H9 (cell line): ENCODE data around the gene ZNF600. TPM values are rescaled to one million over a fixed set of nuclear protein-coding genes. Genes with fewer than 3 reads are reported as not detected.
"Not testable (repeated sequence)": the region's sequence is repeated elsewhere in the genome, so short reads cannot be mapped to it uniquely, and the experiment has no call there.

Experiments
- DNase-seq: peaks from one replicate; pipeline ENCODE4 v3.0.0-alpha.2; 2017
- H2AFZ ChIP-seq: one replicate; pipeline ENCODE4 v1.6.1; 2013; ENCODE audit warnings: mild to moderate bottlenecking, low read length, control low read depth, moderate library complexity
- H2AK5ac ChIP-seq: 2 replicates; pipeline ENCODE4 v1.6.1; 2013; ENCODE audit warnings: low read length, control low read depth, mixed read lengths; ENCODE audit not compliant: insufficient read length
- H2BK120ac ChIP-seq: one replicate; pipeline ENCODE4 v1.6.1; 2013; ENCODE audit warnings: low read depth, mild to moderate bottlenecking, low read length, control low read depth, inconsistent platforms; ENCODE audit not compliant: poor library complexity, severe bottlenecking
- H2BK12ac ChIP-seq: 2 replicates; pipeline ENCODE4 v1.6.1; 2013; ENCODE audit warnings: low read length, control low read depth, mixed read lengths, low read depth; ENCODE audit not compliant: insufficient read length
- H2BK15ac ChIP-seq: 2 replicates; pipeline ENCODE4 v1.6.1; 2013; ENCODE audit warnings: low read depth, low read length, control low read depth
- H2BK20ac ChIP-seq: one replicate; pipeline ENCODE4 v1.6.1; 2013; ENCODE audit warnings: low read depth, mild to moderate bottlenecking, low read length, control low read depth, inconsistent platforms; ENCODE audit not compliant: poor library complexity, severe bottlenecking
- H2BK5ac ChIP-seq: 2 replicates; pipeline ENCODE4 v1.6.1; 2013; ENCODE audit warnings: low read length, control low read depth, mixed read lengths; ENCODE audit not compliant: insufficient read length
- H3K14ac ChIP-seq: 2 replicates; pipeline ENCODE4 v1.6.1; 2013; ENCODE audit warnings: low read length, control low read depth; ENCODE audit not compliant: insufficient read depth
- H3K18ac ChIP-seq: 2 replicates; pipeline ENCODE4 v1.6.1; 2013; ENCODE audit warnings: low read depth, mild to moderate bottlenecking, mixed read lengths, low read length, control low read depth; ENCODE audit not compliant: insufficient read length
- H3K23ac ChIP-seq: 2 replicates; pipeline ENCODE4 v1.6.1; 2013; ENCODE audit warnings: low read length, control low read depth, mixed read lengths, low read depth; ENCODE audit not compliant: insufficient read length
- H3K23me2 ChIP-seq: 2 replicates; pipeline ENCODE4 v1.6.1; 2013; ENCODE audit warnings: low read depth, mild to moderate bottlenecking, mixed read lengths, low read length, control low read depth; ENCODE audit not compliant: insufficient read length, poor library complexity, severe bottlenecking
- H3K27ac ChIP-seq: 2 replicates; pipeline ENCODE4 v1.5.1; 2013; ENCODE audit warnings: low read length, control low read depth, mixed read lengths, low read depth; ENCODE audit not compliant: insufficient read length
- H3K27me3 ChIP-seq: 2 replicates; pipeline ENCODE4 v1.6.1; 2013; ENCODE audit warnings: low read length, control low read depth, inconsistent platforms; ENCODE audit not compliant: insufficient read depth
- H3K4ac ChIP-seq: 2 replicates; pipeline ENCODE4 v1.6.1; 2013; ENCODE audit warnings: low read depth, mild to moderate bottlenecking, control low read depth, inconsistent platforms, low read length, moderate library complexity
- H3K4me1 ChIP-seq: 2 replicates; pipeline ENCODE4 v1.6.1; 2013; ENCODE audit warnings: low read length, control low read depth, inconsistent platforms; ENCODE audit not compliant: insufficient read depth
- H3K4me2 ChIP-seq: 2 replicates; pipeline ENCODE4 v1.6.1; 2013; ENCODE audit warnings: low read length, control low read depth, mixed read lengths; ENCODE audit not compliant: insufficient read length, insufficient read depth
- H3K56ac ChIP-seq: 2 replicates; pipeline ENCODE4 v1.6.1; 2013; ENCODE audit warnings: low read depth, mild to moderate bottlenecking, mixed read lengths, low read length, control low read depth; ENCODE audit not compliant: insufficient read length
- H3K79me1 ChIP-seq: 2 replicates; pipeline ENCODE4 v1.6.1; 2013; ENCODE audit warnings: low read depth, mild to moderate bottlenecking, moderate library complexity, low read length, control low read depth, inconsistent platforms; ENCODE audit not compliant: insufficient read depth, poor library complexity, severe bottlenecking
- H3K79me2 ChIP-seq: 2 replicates; pipeline ENCODE4 v1.6.1; 2013; ENCODE audit warnings: low read length, control low read depth, inconsistent platforms; ENCODE audit not compliant: insufficient read depth
- H3K9ac ChIP-seq: 2 replicates; pipeline ENCODE4 v1.6.1; 2013; ENCODE audit warnings: low read length, control low read depth, mixed read lengths; ENCODE audit not compliant: insufficient read length; ENCODE audit errors: extremely low read depth
- H3K9me3 ChIP-seq: one replicate; pipeline ENCODE4 v1.6.1; 2013; ENCODE audit warnings: low read depth, low read length, inconsistent platforms; ENCODE audit not compliant: control insufficient read depth
- H3T11ph ChIP-seq: one replicate; pipeline ENCODE4 v1.6.1; 2013; ENCODE audit warnings: mild to moderate bottlenecking, low read length, control low read depth, inconsistent platforms
- H4K20me1 ChIP-seq: one replicate; pipeline ENCODE4 v1.6.1; 2013; ENCODE audit not compliant: control insufficient read depth, insufficient read length, insufficient read depth
- H4K5ac ChIP-seq: 2 replicates; pipeline ENCODE4 v1.6.1; 2013; ENCODE audit warnings: low read depth, mild to moderate bottlenecking, mixed read lengths, low read length, control low read depth; ENCODE audit not compliant: insufficient read length
- H4K8ac ChIP-seq: replicated peaks from 2 replicates; pipeline ENCODE4 v1.6.1; 2013; ENCODE audit warnings: low read length, control low read depth, mixed read lengths, low read depth; ENCODE audit not compliant: insufficient read length
- H4K91ac ChIP-seq: 2 replicates; pipeline ENCODE4 v1.6.1; 2013; ENCODE audit warnings: low read depth, mild to moderate bottlenecking, moderate library complexity, mixed read lengths, low read length, control low read depth; ENCODE audit not compliant: insufficient read length
- H3K27ac Mint-ChIP-seq, 3 experiments: 2 replicates in 2 of 3; 3 replicates in 1 of 3; pipeline ENCODE4 v1.8.0; 2020 to 2021; ENCODE audit warnings: mixed read lengths in 3 of 3, mild to moderate bottlenecking in 1 of 3, moderate library complexity in 1 of 3
- H3K27me3 Mint-ChIP-seq: 2 replicates; pipeline ENCODE4 v1.8.0; 2021; ENCODE audit warnings: low read depth, mild to moderate bottlenecking, moderate library complexity, mixed read lengths
- H3K36me3 Mint-ChIP-seq, 3 experiments: 2 replicates in 2 of 3; 3 replicates in 1 of 3; pipeline ENCODE4 v1.8.0; 2020 to 2021; ENCODE audit warnings: low read depth in 3 of 3, mixed read lengths in 3 of 3; ENCODE audit not compliant: insufficient read depth in 1 of 3
- H3K4me1 Mint-ChIP-seq, 2 experiments: 2 replicates each; pipeline ENCODE4 v1.8.0; 2020; ENCODE audit warnings: mixed read lengths in 2 of 2
- H3K4me3 Mint-ChIP-seq, 2 experiments: 2 replicates in 1 of 2; 3 replicates in 1 of 2; pipeline ENCODE4 v1.8.0; 2020 to 2021; ENCODE audit warnings: mild to moderate bottlenecking in 2 of 2, mixed read lengths in 2 of 2, moderate library complexity in 1 of 2
- H3K9me3 Mint-ChIP-seq, 2 experiments: 2 replicates in 1 of 2; 3 replicates in 1 of 2; pipeline ENCODE4 v1.8.0; 2020; ENCODE audit warnings: mild to moderate bottlenecking in 2 of 2, mixed read lengths in 2 of 2, moderate library complexity in 1 of 2
- CTCF ChIP-seq: fragments of 200-600 bp; sonication (generic); conservative IDR thresholded peaks from 3 replicates; pipeline ENCODE4 v1.8.0; 2021; ENCODE audit warnings: antibody characterized with exemption, mild to moderate bottlenecking
- WGBS: extraction: QIAGEN DNeasy Blood & Tissue Kit; methylation state at CpG from one replicate; pipeline ENCODE4 v1.1.7; 2013; ENCODE audit warnings: missing lambda C conversion rate, low lambda C conversion rate, mixed read lengths; ENCODE audit not compliant: insufficient read length; ENCODE audit errors: extremely low coverage; 5-methylcytosine and 5-hydroxymethylcytosine counted together
- total RNA-seq: library from RNA; stranded (reverse); gene quantifications from 2 replicates; pipeline ENCODE4 v1.2.1, GENCODE V29; 2021

The ZNF600 gene
- total RNA-seq, 1 experiment from 2014 or later: 9.3 TPM

- H4K91ac ChIP-seq: no peak overlapping the region
- H3K9me3 ChIP-seq: no peaks in the 10 kb centered on the region
- H3K4me2 ChIP-seq: peak overlapping the region; percentile 72
- no peak overlapping the region for H2BK12ac ChIP-seq
- H3K4ac ChIP-seq: no peak overlapping the region
- Mint-ChIP-seq H3K4me1 (peaks cover 2 to 16% of the 10 kb centered on the region in 2 experiments), H3K27ac (no peak overlapping the region), H3K4me3 (peak overlapping the region; percentile 59 to 74), H3K27me3 (peaks cover 6% of the 10 kb centered on the region; the same call in 1 of the 2 replicates), H3K36me3 (no peaks in the 10 kb centered on the region), H3K9me3 (no peaks in the 10 kb centered on the region)
- no peak for DNase-seq
- H3K14ac ChIP-seq: no peak overlapping the region; the same call in 1 of the 2 replicates
- H3K27me3 ChIP-seq: no peaks in the 10 kb centered on the region
- H3K79me2 ChIP-seq: no peaks in the 10 kb centered on the region
- no peak overlapping the region for H2AK5ac ChIP-seq
- no peak overlapping the region for H3K18ac ChIP-seq
- H2BK5ac ChIP-seq: no peak overlapping the region
- no peaks in the 10 kb centered on the region for H3K4me1 ChIP-seq
- H3K23me2 ChIP-seq: peaks cover 3% of the 10 kb centered on the region
- H4K20me1 ChIP-seq: no peaks in the 10 kb centered on the region
- H4K8ac ChIP-seq: no peak overlapping the region
- no peak overlapping the region for H2BK15ac ChIP-seq
- no peak overlapping the region for H3K56ac ChIP-seq
- H3K79me1 ChIP-seq: no peaks in the 10 kb centered on the region
- H3T11ph ChIP-seq: no peak overlapping the region
- H3K27ac ChIP-seq: no peak overlapping the region
- TF ChIP-seq CTCF: peak; percentile 73
- no peak overlapping the region for H3K23ac ChIP-seq
- WGBS: no CpG with 5 or more reads among the region's 8 CpGs
- no peak overlapping the region for H2BK120ac ChIP-seq
- H4K5ac ChIP-seq: no peak overlapping the region
- H2AFZ ChIP-seq: peak overlapping the region; percentile 99
- no peak overlapping the region for H2BK20ac ChIP-seq
- peak overlapping the region; percentile 30 for H3K9ac ChIP-seq
Observed at GRCh38 chr19:52748336-52748950, 38.1 kb downstream of the ZNF600 start.

GRCh38 chr19:52745919-52746318 lies 40.7 kb downstream of the ZNF600 start:
- H3K36me3 Mint-ChIP-seq, H2AFZ ChIP-seq, H4K91ac ChIP-seq, H2BK5ac ChIP-seq, H2BK15ac ChIP-seq, H3K9me3 Mint-ChIP-seq, H3K9ac ChIP-seq, H3K9me3 ChIP-seq, H3K4me3 Mint-ChIP-seq, H3K27ac ChIP-seq, H2BK20ac ChIP-seq, H3K56ac ChIP-seq, H3K4me2 ChIP-seq, H3K79me1 ChIP-seq, H4K8ac ChIP-seq, H3K23ac ChIP-seq, H3K18ac ChIP-seq, H3K4ac ChIP-seq, DNase-seq, H3K27me3 Mint-ChIP-seq, H3K79me2 ChIP-seq, H3K4me1 ChIP-seq, H3T11ph ChIP-seq, H4K5ac ChIP-seq, H2BK12ac ChIP-seq, H3K23me2 ChIP-seq, H2AK5ac ChIP-seq, H3K27ac Mint-ChIP-seq, H2BK120ac ChIP-seq, H4K20me1 ChIP-seq, H3K14ac ChIP-seq, H3K27me3 ChIP-seq: not testable (repeated sequence)
- WGBS: no CpG with 5 or more reads among the region's 10 CpGs
- peaks cover 27 to 36% of the 10 kb centered on the region in 2 experiments for H3K4me1 Mint-ChIP-seq
